Thoracic aorta (tissue), 2 donors: Measurements from ENCODE around the gene NPC1. TPM values are rescaled to one million over a fixed set of nuclear protein-coding genes. Genes with fewer than 3 reads are reported as not detected.

Experiments
- ATAC-seq: fragments of 150-250 bp; one replicate; pipeline ENCODE4 v1.8.0; 2017; ENCODE audit warnings: low read depth; ENCODE audit not compliant: insufficient number of reproducible peaks, low FRiP score
- DNase-seq: peaks from one replicate; pipeline ENCODE4 v3.0.0-alpha.2; 2020; ENCODE audit warnings: low spot score
- H3K27ac ChIP-seq, 2 donors: fragments of 200-600 bp; sonication (generic); 1 replicate in 1 of 2; 2 replicates in 1 of 2; pipeline ENCODE4 v1.5.1; 2016; ENCODE audit warnings: mild to moderate bottlenecking in 2 of 2, moderate library complexity in 2 of 2
- H3K27me3 ChIP-seq: fragments of 200-600 bp; sonication (generic); replicated peaks from 2 replicates; pipeline ENCODE4 v1.6.0; 2016; ENCODE audit warnings: mild to moderate bottlenecking; ENCODE audit not compliant: insufficient read depth
- H3K36me3 ChIP-seq: fragments of 200-600 bp; sonication (generic); one replicate; pipeline ENCODE4 v1.5.1; 2016
- H3K4me1 ChIP-seq, 2 donors: fragments of 200-600 bp; sonication (generic); 1 replicate in 1 of 2; 2 replicates in 1 of 2; pipeline versions ENCODE4 v1.5.1 to v1.6.0; 2016; ENCODE audit warnings: low read depth in 2 of 2, mild to moderate bottlenecking in 1 of 2; ENCODE audit not compliant: control insufficient read depth in 1 of 2
- H3K4me3 ChIP-seq: fragments of 200-600 bp; sonication (generic); 2 replicates; pipeline ENCODE4 v1.5.1; 2016; ENCODE audit warnings: mild to moderate bottlenecking
- H3K9me3 ChIP-seq: fragments of 200-600 bp; sonication (generic); 2 replicates; pipeline ENCODE4 v1.5.1; 2016
- total RNA-seq, 2 donors: library from RNA; depleted of rRNA; stranded (reverse); fragments of >200 nt; gene quantifications; one replicate each; pipeline versions ENCODE4 v1.1.0 to v1.2.3, GENCODE V29; 2016
- TF ChIP-seq, protein P1 (sequence below): fragments of 200-600 bp; sonication (generic); IDR thresholded peaks from one replicate; pipeline ENCODE4 v1.5.1; 2019; ENCODE audit warnings: antibody characterized with exemption

The NPC1 gene
- total RNA-seq, 2 donors from 2014 or later, result 85.6 to 96.7 TPM

DNA sequence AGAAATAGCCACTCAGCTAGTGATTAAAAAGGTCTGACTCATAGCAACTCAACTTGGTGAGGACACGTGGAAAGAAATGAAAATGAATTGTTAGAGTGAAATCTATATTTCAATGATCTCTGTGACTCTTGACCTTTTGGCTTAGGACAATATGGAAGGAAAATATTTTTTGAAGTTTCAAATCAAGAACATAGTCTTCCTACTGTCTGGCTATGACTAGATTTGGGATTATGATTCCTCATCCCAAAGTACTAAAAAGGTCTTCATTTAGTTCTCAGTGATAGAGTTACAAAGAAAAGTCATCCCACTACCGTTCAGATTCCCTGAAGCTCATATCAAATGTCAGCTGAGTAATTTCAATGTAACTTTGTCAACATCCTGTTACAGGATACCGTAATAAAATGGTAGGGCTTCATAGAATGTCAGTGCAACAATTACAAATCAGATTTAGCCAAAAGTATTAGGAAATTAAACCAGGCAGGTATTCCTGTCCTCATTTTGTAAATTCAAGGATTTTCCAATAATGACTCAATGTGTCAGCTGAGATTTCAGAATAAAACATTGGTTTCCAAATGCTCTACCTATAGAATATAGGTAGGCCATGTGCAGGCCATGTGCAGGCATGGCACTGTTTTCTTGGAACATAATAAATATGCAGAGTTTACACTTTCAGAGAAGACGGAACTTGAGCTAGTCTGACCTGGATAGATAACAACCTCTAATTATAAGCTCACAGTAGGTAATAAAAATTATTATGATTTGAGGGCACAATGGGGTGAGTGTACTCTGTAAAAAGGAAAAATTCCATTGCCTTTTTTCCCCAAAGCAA is 40.4 kb upstream of the NPC1 start:
- Histone ChIP-seq H3K36me3 (no peaks in the 10 kb centered on the region), H3K27me3 (no peaks in the 10 kb centered on the region), H3K9me3 (no peaks in the 10 kb centered on the region), H3K4me1 (peaks cover 0 to 9% of the 10 kb centered on the region in 2 donors), H3K27ac (no peak overlapping the region), H3K4me3 (no peak overlapping the region)
- ATAC-seq, result no peak
- DNase-seq, result no peak
- TF ChIP-seq, protein P1, sequence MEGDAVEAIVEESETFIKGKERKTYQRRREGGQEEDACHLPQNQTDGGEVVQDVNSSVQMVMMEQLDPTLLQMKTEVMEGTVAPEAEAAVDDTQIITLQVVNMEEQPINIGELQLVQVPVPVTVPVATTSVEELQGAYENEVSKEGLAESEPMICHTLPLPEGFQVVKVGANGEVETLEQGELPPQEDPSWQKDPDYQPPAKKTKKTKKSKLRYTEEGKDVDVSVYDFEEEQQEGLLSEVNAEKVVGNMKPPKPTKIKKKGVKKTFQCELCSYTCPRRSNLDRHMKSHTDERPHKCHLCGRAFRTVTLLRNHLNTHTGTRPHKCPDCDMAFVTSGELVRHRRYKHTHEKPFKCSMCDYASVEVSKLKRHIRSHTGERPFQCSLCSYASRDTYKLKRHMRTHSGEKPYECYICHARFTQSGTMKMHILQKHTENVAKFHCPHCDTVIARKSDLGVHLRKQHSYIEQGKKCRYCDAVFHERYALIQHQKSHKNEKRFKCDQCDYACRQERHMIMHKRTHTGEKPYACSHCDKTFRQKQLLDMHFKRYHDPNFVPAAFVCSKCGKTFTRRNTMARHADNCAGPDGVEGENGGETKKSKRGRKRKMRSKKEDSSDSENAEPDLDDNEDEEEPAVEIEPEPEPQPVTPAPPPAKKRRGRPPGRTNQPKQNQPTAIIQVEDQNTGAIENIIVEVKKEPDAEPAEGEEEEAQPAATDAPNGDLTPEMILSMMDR, result no peak

- no peak for ATAC-seq
- H3K36me3 ChIP-seq, result no peaks in the 10 kb centered on the region
- H3K4me3 ChIP-seq, result no peak overlapping the region
- peaks cover 4 to 12% of the 10 kb centered on the region in 2 donors for H3K4me1 ChIP-seq
- DNase-seq, result no peak
- no peak overlapping the region for H3K27ac ChIP-seq
- TF ChIP-seq, protein P1, result no peak
- no peaks in the 10 kb centered on the region for H3K9me3 ChIP-seq
- no peaks in the 10 kb centered on the region for H3K27me3 ChIP-seq
Measured at GRCh38 chr18:23623040-23623439, 36.7 kb upstream of the NPC1 start.

- no peak for ATAC-seq
Measured at GRCh38 chr18:23619388-23619881, 33.1 kb upstream of the NPC1 start.

GRCh38 chr18:23618862-23619387 is 32.6 kb upstream of the NPC1 start:
- Histone ChIP-seq H3K27ac (no peak overlapping the region), H3K36me3 (no peaks in the 10 kb centered on the region), H3K9me3 (no peaks in the 10 kb centered on the region), H3K4me1 (peaks cover 4% of the 10 kb centered on the region in 2 donors), H3K27me3 (no peaks in the 10 kb centered on the region), H3K4me3 (peak overlapping the region; percentile 75)
- DNase-seq (no peak), ATAC-seq (no peak)
- TF ChIP-seq, protein P1, result no peak

More at GRCh38 chr18:23619388-23619881, 33.1 kb upstream of the NPC1 start:
- Histone ChIP-seq H3K36me3 (no peaks in the 10 kb centered on the region), H3K27me3 (no peaks in the 10 kb centered on the region), H3K4me1 (peaks cover 4% of the 10 kb centered on the region in 2 donors), H3K27ac (no peak overlapping the region), H3K9me3 (no peaks in the 10 kb centered on the region), H3K4me3 (peak overlapping the region; percentile 75)
- no peak for DNase-seq
- TF ChIP-seq, protein P1, result peak; percentile 10

DNA sequence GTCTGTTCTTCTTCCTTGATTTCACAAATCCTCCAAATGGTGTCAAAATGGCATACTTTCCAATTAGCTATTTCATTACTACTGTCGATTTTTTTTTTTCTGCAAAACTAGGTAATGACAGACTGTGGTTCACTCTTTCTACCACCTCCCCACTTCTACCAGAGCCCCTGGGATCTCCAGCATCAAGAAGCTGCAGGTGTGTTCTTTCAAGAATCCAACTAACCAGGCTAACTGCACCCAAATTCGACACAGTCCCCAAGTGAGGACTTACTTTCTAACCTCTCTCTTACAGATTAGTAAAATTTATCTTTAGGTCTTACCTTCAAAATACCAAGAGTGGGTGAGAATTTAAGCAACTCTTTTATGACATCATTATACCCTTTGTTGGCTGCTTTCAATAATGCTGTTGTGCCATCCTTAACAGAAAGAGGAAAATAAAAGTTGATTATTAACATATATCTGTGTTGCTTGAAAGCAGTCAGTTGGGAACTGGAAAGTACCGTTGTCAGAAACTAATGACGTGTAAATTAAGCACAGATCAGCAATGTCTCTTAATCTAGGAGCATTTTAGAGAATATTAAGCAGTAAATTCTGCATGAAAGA is 31.2 kb upstream of the NPC1 start:
- Histone ChIP-seq H3K27me3 (no peaks in the 10 kb centered on the region), H3K4me1 (peaks cover 4% of the 10 kb centered on the region in 2 donors), H3K9me3 (no peaks in the 10 kb centered on the region), H3K27ac (no peak overlapping the region), H3K4me3 (no peak overlapping the region), H3K36me3 (no peaks in the 10 kb centered on the region)
- DNase-seq (no peak), ATAC-seq (no peak)
- TF ChIP-seq, protein P1, result no peak
